Hepatocyte (in vitro differentiated cells): ENCODE measurements around the gene NKIRAS1.

Experiments
- EZH2 ChIP-seq: fragments of 200-600 bp; sonication (generic); IDR thresholded peaks from 2 replicates; pipeline ENCODE4 v1.6.1; 2016; ENCODE audit warnings: antibody characterized with exemption, mild to moderate bottlenecking, borderline replicate concordance
- EZH2phosphoT487 ChIP-seq: fragments of 200-600 bp; sonication (generic); IDR thresholded peaks from one replicate; pipeline ENCODE4 v1.6.1; 2018; ENCODE audit warnings: antibody characterized with exemption, mild to moderate bottlenecking, low read depth, moderate library complexity; ENCODE audit not compliant: unreplicated experiment, severe bottlenecking
- TF ChIP-seq, protein P1 (sequence below): fragments of 200-600 bp; sonication (generic); IDR thresholded peaks from 2 replicates; pipeline ENCODE4 v1.5.1; 2016; ENCODE audit warnings: antibody characterized with exemption, mild to moderate bottlenecking; ENCODE audit not compliant: poor library complexity

DNA sequence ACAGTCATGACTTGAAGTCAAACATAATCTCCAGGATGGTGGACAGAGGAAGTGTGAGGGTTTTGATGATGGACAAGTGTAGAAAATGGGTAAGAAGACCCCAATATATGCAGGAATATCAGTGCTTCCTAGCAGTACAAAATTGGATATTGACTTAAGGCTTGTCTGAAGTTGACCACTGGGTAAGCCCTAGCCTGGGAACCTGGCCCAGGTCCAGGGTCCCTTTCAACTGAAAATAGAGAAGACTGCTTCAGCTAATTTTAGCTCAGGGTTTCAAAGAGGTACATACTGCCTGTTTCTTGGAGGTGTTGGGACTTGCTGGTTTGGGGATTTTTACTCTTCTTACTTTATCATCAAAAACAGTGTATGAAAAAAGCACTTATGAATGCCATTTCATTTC, 33.0 kb upstream of the NKIRAS1 start:
- TF ChIP-seq, protein P1, sequence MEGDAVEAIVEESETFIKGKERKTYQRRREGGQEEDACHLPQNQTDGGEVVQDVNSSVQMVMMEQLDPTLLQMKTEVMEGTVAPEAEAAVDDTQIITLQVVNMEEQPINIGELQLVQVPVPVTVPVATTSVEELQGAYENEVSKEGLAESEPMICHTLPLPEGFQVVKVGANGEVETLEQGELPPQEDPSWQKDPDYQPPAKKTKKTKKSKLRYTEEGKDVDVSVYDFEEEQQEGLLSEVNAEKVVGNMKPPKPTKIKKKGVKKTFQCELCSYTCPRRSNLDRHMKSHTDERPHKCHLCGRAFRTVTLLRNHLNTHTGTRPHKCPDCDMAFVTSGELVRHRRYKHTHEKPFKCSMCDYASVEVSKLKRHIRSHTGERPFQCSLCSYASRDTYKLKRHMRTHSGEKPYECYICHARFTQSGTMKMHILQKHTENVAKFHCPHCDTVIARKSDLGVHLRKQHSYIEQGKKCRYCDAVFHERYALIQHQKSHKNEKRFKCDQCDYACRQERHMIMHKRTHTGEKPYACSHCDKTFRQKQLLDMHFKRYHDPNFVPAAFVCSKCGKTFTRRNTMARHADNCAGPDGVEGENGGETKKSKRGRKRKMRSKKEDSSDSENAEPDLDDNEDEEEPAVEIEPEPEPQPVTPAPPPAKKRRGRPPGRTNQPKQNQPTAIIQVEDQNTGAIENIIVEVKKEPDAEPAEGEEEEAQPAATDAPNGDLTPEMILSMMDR = no peak
- TF ChIP-seq EZH2 (no peak), EZH2phosphoT487 (no peak)
